CD1c-positive myeloid dendritic cell (primary cell): ENCODE measurements around the gene BGN.

Experiments
- DNase-seq: peaks from one replicate; pipeline ENCODE4 v3.0.0-alpha.2; 2016; ENCODE audit errors: extremely low spot score

BGN gene

DNA sequence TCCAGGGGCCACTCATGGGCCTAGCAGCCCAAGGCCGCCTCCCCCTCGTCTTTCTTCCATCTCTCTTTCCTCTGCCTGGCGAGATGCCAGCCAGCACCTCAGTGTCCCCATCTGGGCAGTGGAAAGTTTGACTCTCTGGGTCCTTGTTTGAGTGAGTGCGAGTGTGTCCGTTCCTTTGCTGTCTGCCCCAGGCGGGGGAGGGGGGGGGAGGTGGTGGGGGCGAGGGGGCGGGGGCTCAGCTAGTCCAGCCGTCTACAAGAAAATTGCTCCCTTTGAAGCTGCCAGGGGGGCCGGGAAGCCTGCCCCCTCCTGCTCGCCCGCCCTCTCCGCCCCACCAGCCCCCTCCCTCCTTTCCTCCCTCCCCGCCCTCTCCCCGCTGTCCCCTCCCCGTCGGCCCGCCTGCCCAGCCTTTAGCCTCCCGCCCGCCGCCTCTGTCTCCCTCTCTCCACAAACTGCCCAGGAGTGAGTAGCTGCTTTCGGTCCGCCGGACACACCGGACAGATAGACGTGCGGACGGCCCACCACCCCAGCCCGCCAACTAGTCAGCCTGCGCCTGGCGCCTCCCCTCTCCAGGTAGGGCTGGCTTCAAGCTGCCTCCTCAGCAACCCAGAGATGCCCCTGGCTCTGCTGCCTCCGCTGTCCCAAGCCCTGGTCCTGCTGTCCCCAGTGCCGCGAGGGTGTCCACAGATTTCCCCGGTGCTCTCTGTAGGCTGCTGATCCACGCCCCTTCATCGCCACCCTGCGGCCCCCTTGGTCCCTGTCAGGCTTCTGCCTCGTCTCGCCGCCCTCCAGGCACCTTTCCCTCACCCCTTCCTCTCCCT is at the start of gene BGN:
Gene BGN, plus strand, starts transcription at position 440 of the 821 bp plus-strand sequence. CDS start 9,652 bp downstream, outside the sequence.
- DNase-seq, result no peak

GRCh38 chrX:153445106-153445855 is 49.5 kb upstream of the BGN start:
- no peak for DNase-seq

DNA sequence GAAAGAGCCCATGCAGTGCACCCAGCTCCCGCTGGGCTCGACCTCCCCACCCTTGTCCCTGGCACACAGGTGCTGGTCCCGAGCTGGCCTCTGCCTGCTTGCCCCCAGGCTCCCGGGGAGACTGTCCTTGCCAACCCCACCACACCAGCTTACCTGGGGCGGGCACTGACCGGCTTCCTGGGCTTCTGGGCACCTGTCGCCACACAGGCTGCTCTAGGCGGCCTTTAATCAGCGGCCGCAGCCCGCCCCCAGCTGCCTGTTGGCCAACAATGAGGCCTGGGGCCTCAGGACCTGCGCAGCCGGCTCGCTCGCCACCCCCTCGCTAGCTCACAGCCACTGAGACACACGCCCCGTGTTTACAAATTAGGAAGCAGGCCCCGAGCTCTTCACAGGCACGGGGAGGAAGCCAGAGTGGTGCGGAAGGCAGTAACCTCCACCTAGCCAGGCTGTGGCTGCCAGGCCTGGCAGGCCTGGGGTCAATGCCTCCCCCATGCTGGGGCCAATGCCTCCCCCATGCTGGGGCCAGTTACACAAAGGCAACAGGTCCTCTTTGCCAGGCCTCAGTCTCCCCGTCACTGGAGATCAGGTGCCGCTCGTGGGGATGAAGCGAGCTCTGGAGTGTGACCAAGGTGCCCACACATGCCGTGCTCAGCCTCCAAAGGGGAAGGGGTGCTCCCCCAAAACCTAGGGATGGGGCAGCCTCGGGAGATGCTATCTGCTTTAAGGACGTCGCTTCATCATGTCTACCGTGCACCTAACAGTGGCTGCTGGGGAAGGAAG is 48.7 kb upstream of the BGN start, which contains the start of gene TREX2:
Gene TREX2, minus strand, starts transcription at position 201 of the 780 bp plus-strand sequence. CDS start 626 bp downstream, outside the sequence.
- DNase-seq, result no peak

- no peak for DNase-seq
These were observed 48.2 kb upstream of the BGN start for GRCh38 chrX:153446636-153446936.

- DNase-seq, result no peak
These were observed 47.7 kb upstream of the BGN start for GRCh38 chrX:153446950-153447580.

- DNase-seq, result no peak
These were observed 47.2 kb upstream of the BGN start for GRCh38 chrX:153447581-153447960.

- no peak for DNase-seq
These were observed 46.0 kb upstream of the BGN start for GRCh38 chrX:153448556-153449367.

DNA sequence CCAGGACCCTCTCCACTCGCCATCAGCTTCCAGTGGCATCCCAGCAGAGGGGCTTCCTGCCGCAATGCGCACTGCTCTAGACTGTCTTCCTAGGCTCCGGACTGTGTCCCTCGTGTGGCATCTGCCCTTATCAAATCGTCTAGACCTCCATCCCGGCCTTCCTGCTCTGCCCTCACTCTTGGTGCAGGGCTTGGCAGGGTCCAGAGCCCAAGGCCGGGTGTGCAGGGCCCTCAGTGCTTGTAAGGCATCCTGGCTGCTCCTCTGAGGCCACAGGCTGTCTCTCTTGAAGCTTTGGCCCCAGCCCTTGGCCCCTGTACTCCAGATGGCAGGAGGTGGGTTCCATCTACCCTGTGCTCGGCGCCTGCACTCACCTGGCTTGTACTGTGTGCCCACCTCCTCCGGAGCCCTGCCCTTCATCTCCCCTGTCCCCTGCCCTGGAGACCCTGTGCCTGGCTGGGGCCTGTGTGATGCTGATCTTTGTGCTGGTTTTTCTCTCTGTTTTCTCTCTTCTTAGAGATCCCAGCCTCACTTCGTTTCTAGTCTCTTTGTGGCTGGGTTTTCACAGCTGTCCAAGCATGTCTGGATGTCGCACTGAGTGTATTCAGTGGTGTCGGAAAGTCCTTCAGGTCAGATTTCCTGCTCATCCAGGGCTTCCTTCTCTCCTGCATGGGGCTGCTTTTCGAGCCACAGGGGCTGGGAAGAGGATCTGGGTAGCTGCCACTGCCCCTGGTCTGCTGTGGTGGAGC is 45.2 kb upstream of the BGN start:
- no peak for DNase-seq

GRCh38 chrX:153450114-153450948 is 44.4 kb upstream of the BGN start:
- DNase-seq, result no peak

DNA sequence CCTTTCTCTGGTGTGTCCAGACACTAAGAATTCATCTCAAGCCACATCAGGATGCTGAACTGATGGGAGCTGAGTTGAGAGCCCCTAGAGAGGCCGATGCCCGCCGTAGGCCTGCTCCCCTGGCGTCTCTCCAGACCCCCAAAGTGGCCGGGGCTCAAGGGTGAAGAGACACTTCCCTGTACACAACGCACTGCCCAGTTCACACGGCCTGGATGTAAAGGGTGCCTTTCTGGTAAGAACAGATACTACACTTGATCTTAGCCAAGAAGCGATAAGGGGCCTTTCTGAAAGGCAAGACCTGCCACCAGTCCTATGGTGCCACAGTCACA is 43.9 kb upstream of the BGN start:
- no peak for DNase-seq

- no peak for DNase-seq
These were observed 39.8 kb upstream of the BGN start for GRCh38 chrX:153454901-153455550.

GRCh38 chrX:153455571-153455970 is 39.2 kb upstream of the BGN start:
- DNase-seq, result no peak

DNA sequence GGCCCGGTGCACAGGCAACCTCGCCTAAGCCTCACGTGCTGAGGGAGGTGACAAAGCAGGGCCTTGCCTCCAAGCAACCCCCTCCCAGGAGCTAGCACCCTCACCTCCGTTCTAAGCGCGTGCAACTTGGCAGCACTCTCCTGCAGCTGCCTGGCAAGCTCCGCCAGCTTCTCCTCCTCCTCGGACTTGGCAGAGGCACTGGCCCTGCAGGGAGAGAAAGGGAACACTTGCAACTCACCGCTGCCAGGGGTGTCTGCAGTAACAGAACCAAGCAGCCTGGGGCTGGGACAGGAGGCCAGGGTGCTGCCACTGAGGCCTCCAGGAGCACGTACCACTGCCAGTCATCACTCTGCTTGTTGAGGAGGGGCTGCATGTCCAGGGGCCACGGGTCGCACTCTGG is 38.6 kb upstream of the BGN start:
- DNase-seq, result no peak

DNA sequence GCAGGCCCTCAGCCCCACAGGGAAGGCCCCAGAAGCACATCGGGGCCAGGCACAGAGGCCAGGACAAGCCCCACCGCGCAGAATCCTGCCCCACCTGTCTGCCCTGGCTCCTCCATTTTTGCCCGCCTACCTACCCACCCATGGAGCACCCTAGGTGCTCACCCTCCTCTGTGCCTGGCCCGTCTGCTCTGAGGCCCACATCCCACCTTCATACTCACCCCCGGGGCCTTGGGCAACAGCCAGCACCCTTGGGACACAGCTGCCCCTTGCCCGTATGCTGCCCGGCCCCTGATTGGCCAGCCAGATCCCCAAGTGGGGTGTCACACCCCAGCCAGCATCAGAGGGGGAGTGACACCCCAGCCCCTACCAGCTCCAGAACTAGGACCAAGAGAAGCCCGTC is 38.1 kb upstream of the BGN start:
- DNase-seq, result no peak

DNA sequence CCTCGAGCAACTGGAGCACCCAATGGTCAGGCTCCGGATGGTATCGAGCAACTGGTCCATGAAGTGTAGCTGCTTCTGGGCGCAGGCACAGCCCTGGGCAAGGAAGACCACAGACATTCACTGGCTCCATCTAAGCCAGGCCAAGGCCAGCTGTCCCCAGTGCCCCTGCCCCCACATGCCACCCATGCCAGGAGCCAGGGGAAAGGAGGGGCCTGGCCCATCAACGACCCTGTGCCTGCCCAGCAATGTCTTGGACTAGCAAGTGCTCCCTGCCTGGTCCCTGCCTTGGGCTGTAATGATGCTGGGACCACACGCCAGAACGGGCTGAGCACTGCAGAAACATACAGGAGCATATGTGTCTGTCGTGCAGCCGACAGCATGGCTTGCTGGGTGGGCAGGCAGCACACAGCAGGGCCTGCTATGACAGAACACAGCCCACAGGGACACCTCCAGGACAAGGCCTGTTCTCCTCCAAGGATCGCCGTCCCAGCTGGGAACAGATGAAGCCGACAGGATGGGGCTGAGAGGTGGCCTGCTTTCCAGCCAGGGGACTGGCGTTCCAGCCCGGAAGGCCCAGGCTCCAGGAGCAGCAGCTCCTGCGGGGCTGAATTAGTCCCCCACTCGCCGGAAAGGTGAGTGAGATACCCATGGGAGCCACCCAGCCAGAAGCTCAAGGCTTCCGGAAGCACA is 37.5 kb upstream of the BGN start:
- DNase-seq, result no peak

- no peak for DNase-seq
These were observed 36.8 kb upstream of the BGN start for GRCh38 chrX:153457827-153458466.

- DNase-seq, result no peak
These were observed 36.3 kb upstream of the BGN start for GRCh38 chrX:153458476-153458875.

DNA sequence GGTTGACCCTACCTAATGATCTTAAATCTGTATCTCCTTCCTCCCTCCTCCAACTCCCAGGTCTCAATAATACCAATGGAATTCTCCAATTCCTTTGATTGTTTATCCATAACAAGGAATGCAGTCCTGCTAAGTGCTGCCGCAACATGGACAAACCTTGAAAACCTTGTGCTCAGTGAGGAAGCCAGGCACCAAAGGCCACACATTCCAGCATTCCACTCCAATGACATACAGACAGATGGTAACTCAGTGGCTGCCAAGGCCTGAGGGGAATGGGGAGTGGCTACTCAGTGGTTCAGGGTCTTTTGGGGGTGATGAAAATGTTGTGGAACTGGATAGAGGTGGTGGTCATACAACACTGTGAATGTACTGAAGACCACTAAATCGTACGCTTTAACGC is 34.8 kb upstream of the BGN start:
- no peak for DNase-seq
